Vagina (tissue), 2 donors: ENCODE measurements around the gene TK1. TPM values are rescaled to one million over a fixed set of nuclear protein-coding genes. Genes with fewer than 3 reads are reported as not detected.

ENCODE experiments used
- DNase-seq, 2 donors: peaks; one replicate each; pipeline ENCODE4 v3.0.0-alpha.2; 2017; ENCODE audit errors: extremely low spot score in 2 of 2
- H3K27ac ChIP-seq: fragments of 200-600 bp; sonication (generic); one replicate; pipeline ENCODE4 v1.5.1; 2019
- H3K27me3 ChIP-seq: fragments of 200-600 bp; sonication (generic); one replicate; pipeline ENCODE4 v1.5.1; 2019
- H3K36me3 ChIP-seq, 2 donors: fragments of 200-600 bp; sonication (generic); one replicate each; pipeline ENCODE4 v1.5.1; 2017 to 2019
- H3K4me1 ChIP-seq: fragments of 200-600 bp; sonication (generic); one replicate; pipeline ENCODE4 v1.5.1; 2019
- H3K4me3 ChIP-seq, 2 donors: fragments of 200-600 bp; sonication (generic); 1 replicate in 1 of 2; 2 replicates in 1 of 2; pipeline ENCODE4 v1.5.1; 2016 to 2019
- H3K9me3 ChIP-seq: fragments of 200-600 bp; sonication (generic); one replicate; pipeline ENCODE4 v1.5.1; 2019
- CTCF ChIP-seq, 3 experiments: fragments of 450-650 bp in 2 of 3; fragments of 200-600 bp in 1 of 3; sonication (generic) in 1 of 3; IDR thresholded peaks; one replicate each; pipeline ENCODE4 v1.5.1; 2017 to 2019; ENCODE audit warnings: antibody characterized with exemption in 3 of 3, mild to moderate bottlenecking in 2 of 3, moderate library complexity in 2 of 3
- POLR2A ChIP-seq, 2 donors: fragments of 450-650 bp; IDR thresholded peaks; one replicate each; pipeline ENCODE4 v1.6.1; 2017; ENCODE audit warnings: antibody characterized with exemption in 2 of 2, mild to moderate bottlenecking in 2 of 2, moderate library complexity in 2 of 2
- POLR2AphosphoS5 ChIP-seq, 2 donors: sonication (generic); formaldehyde crosslinking; IDR thresholded peaks; one replicate each; pipeline ENCODE4 v1.9.0; 2017; ENCODE audit warnings: antibody characterized with exemption in 2 of 2, mild to moderate bottlenecking in 2 of 2, low read depth in 1 of 2; ENCODE audit not compliant: insufficient read depth in 1 of 2
- intact Hi-C: fragments of 100-400 bp; cut with DNase I; formaldehyde crosslinking; loops from one replicate; pipeline ENCODE4 v1.15.1; 2023
- total RNA-seq: library from RNA; depleted of rRNA; stranded (reverse); fragments of >200 nt; gene quantifications from one replicate; pipeline ENCODE4 v1.2.3, GENCODE V29; 2016

Gene TK1
- total RNA-seq, 1 donor from 2014 or later: 3.7 TPM

DNA sequence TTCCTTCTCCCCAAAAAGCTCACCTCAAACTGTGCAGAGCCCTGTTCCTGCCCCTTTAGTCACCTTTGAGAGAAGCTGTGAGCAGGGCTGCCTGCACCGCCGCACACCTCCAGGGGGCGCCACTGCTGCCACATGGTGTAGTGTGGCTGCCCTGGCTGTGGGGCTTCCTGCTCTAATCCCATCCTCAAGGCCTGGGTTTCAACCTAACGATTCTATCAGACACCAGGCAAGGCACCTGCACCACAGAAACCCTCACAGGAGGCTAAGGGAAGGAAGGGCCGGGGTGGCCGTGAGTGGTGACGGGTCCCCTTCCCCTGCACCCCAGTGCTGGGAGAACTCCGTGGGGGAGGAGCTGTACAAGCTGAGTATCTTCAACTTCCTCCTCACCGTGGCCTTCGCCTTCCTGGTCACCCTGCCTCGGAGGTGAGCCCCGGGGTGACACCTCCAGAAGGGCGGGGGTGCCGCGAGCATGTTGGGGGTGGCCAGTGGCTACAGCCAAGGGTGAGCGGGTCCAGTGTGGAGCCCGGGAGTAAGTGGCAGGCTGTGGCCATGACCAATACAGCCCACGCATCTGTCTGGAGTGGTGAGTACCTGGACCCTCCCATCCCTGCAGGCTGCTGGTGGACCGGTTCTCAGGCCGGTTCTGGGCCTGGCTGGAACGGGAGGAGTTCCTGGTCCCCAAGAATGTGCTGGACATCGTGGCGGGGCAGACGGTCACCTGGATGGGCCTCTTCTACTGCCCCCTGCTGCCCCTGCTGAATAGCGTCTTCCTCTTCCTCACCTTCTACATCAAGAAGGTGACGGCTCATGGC is 49.3 kb downstream of the TK1 start:
- Histone ChIP-seq H3K27ac (no peak overlapping the region), H3K27me3 (no peaks in the 10 kb centered on the region), H3K9me3 (no peaks in the 10 kb centered on the region), H3K36me3 (no peaks in the 10 kb centered on the region), H3K4me3 (no peak overlapping the region), H3K4me1 (peaks cover 26% of the 10 kb centered on the region)
- intact Hi-C loops: no loop called here
- no peak for DNase-seq
- no peak for TF ChIP-seq POLR2AphosphoS5 (IDR thresholded peaks at IDR 0.05; ENCODE audit: insufficient read depth in 1 of 2, low read depth in 1 of 2)
- no peak for TF ChIP-seq CTCF (IDR thresholded peaks at IDR 0.05)
- TF ChIP-seq POLR2A (IDR thresholded peaks at IDR 0.05): no peak

DNA sequence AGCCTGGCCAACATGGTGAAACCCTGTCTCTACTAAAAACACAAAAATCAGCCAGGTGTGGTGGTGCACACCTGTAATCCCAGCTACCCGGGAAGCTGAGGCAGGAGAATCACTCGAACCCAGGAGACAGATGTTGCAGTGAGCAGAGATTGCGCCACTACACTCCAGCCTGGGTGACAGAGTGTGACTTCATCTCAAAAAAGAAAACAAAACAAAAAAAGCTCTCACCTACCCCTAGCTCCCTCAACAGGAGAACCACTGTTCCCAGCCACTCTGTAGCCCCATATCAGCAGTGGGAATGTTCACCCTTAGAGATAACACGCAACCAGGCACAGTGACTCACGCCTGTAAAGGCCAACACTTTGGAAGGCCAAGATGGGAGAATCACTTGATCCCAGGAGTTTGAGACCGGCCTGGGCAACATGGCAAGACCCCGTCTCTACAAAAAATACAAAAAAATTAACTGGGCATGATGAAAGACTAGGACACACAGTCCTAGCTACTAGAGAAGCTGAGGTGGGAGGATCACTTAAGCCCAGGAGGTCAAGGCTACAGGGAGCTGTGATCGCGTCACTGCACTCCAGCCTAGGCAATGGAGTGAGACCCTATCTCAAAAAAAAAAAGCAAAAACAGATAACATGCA is 50.9 kb downstream of the TK1 start:
- no peaks in the 10 kb centered on the region for H3K36me3 ChIP-seq
- no peak for TF ChIP-seq POLR2AphosphoS5 (IDR thresholded peaks at IDR 0.05; ENCODE audit: insufficient read depth in 1 of 2, low read depth in 1 of 2)
- no peak for TF ChIP-seq POLR2A (IDR thresholded peaks at IDR 0.05)
- no peak for TF ChIP-seq CTCF (IDR thresholded peaks at IDR 0.05)

DNA sequence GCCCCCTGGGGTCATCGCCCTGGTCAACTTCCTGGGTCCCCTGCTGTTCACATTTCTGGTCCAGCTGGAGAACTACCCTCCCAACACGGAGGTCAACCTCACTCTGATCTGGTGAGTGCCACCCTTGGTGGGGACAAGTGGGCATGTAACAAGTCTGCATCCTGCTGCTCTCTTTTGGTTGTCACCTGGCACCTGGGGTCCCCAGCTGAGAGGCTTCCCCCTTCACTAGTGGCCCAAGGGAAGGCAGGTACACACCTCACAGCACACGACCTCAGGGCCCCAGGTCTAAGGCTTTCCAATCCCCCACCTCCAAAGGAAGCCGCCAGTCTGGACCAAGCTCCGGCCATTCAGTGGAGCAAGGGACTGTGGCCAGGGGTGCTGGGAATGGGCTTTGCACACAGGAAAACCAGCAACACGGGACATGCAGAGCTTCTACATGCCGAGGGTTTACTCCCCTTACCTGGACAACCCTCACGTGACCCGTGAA is 51.9 kb downstream of the TK1 start:
- intact Hi-C loops: no loop called here
- no peaks in the 10 kb centered on the region for H3K9me3 ChIP-seq
- H3K4me1 ChIP-seq: peaks cover 31% of the 10 kb centered on the region
- no peak overlapping the region for H3K27ac ChIP-seq
- no peak overlapping the region for H3K4me3 ChIP-seq
- TF ChIP-seq CTCF (IDR thresholded peaks at IDR 0.05) (no peak), POLR2A (IDR thresholded peaks at IDR 0.05) (no peak), POLR2AphosphoS5 (IDR thresholded peaks at IDR 0.05; ENCODE audit: insufficient read depth in 1 of 2, low read depth in 1 of 2) (no peak)
- H3K36me3 ChIP-seq: no peaks in the 10 kb centered on the region
- H3K27me3 ChIP-seq: no peaks in the 10 kb centered on the region
- no peak for DNase-seq

More for the DNA sequence above, 50.9 kb downstream of the TK1 start:
- DNase-seq: no peak
- Histone ChIP-seq H3K4me3 (no peak overlapping the region), H3K4me1 (peaks cover 29% of the 10 kb centered on the region), H3K9me3 (no peaks in the 10 kb centered on the region), H3K27me3 (no peaks in the 10 kb centered on the region), H3K27ac (no peak overlapping the region)
- intact Hi-C loops: no loop called here

DNA sequence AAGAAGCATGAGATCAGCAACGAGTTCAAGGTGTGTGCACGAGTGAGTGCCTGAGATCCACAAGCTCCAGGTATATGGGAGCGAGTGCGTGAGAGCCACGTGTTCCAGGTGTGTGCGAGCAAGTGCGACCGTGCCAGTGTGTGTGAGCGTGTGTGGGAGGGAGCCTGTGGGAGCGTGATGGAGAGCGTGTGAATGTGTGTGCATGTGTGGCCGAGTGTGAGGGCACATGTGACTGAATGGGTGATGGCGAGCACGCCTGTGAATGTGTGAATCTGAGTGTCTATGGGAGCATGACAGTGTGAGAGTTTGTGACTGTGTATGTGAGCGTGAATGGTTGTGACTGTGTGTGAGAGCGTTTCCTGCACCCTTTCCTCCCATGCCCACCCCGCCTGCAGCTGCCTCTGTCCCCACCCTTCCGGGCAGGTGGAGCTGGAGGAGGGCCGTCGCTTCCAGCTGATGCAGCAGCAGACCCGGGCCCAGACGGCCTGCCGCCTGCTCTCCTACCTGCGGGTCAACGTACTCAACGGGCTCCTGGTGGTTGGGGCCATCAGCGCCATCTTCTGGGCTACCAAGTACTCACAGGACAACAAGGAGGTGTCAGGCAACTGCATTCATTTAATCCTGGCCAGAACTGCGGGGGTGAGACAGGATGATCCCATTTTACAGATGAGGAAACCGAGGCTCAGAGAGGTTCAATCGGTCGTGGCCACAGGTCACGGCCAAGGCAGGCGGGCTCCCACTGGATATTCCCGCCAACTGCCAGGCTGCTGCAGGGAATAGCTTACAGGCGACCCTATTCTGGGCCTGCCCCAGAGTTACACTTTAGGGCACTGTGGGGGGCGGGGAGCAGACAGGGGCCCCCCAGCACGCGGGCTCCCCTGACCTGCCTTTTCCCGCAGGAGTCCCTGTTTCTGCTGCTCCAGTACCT is 52.6 kb downstream of the TK1 start:
- no peaks in the 10 kb centered on the region for H3K36me3 ChIP-seq
- no peaks in the 10 kb centered on the region for H3K9me3 ChIP-seq
- no peak overlapping the region for H3K4me3 ChIP-seq
- TF ChIP-seq CTCF (IDR thresholded peaks at IDR 0.05) (peak in 2 of 3 experiments; percentile 15 to 29), POLR2A (IDR thresholded peaks at IDR 0.05) (no peak), POLR2AphosphoS5 (IDR thresholded peaks at IDR 0.05; ENCODE audit: insufficient read depth in 1 of 2, low read depth in 1 of 2) (peak in 1 of 2 donors; percentile 6)
- intact Hi-C loops: no loop called here
- no peak for DNase-seq
- H3K27me3 ChIP-seq: no peaks in the 10 kb centered on the region
- H3K4me1 ChIP-seq: peaks cover 34% of the 10 kb centered on the region
- no peak overlapping the region for H3K27ac ChIP-seq
